GM15510 (cell line): ENCODE data around the gene RBBP8NL.
A peak's percentile ranks its signal among the peaks of the same experiment; 100 is the strongest.

Source experiments
- POLR2A ChIP-seq: IDR thresholded peaks from 3 replicates; pipeline ENCODE4 v1.6.1; 2011; ENCODE audit warnings: borderline replicate concordance; ENCODE audit not compliant: insufficient read length; ENCODE audit errors: extremely low read depth

The RBBP8NL gene

DNA sequence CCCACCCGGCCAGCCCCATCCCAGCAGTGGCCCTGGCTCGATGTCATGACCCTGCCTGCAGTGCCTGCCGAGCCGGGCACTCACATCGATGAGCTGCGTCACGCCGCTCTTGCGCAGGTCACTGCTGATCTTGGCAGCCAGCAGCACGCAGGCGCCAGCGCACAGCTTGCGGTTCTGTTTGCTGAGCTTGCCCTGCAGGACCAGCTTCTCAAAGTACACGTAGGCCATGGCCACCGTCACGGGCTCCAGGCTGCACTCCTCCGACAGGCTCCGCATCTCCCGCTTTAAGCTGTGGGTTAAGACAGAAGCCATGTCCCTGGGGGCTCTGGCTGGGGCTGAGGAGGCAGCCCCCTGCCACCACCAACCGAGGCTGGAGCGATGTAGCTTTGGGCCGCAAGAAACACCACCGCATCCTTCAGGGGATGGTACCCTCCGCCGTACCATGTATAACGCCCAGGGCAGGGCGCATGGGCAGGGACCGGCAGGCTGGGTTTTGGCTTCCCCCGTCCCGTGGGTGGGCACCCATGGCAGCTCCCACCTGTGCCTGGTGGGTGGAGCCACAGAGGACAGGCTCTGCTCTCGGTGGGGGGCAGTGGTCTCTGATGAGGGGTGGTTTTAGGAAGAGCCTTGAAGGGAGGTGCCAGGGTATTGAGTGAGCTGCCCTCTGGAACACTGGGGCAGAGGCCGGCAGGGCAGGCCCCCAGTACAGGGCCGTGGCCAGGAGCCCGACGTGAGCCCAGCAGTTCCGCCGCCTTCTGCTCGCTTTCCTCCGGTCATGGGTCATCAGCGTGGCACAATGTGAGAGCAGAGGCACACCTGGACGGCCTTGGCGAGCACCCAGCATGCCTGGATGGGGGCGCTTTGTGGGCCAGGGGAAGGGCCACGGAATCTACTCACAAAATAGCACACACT, 35.9 kb downstream of the RBBP8NL start:
- no peak for TF ChIP-seq POLR2A

DNA sequence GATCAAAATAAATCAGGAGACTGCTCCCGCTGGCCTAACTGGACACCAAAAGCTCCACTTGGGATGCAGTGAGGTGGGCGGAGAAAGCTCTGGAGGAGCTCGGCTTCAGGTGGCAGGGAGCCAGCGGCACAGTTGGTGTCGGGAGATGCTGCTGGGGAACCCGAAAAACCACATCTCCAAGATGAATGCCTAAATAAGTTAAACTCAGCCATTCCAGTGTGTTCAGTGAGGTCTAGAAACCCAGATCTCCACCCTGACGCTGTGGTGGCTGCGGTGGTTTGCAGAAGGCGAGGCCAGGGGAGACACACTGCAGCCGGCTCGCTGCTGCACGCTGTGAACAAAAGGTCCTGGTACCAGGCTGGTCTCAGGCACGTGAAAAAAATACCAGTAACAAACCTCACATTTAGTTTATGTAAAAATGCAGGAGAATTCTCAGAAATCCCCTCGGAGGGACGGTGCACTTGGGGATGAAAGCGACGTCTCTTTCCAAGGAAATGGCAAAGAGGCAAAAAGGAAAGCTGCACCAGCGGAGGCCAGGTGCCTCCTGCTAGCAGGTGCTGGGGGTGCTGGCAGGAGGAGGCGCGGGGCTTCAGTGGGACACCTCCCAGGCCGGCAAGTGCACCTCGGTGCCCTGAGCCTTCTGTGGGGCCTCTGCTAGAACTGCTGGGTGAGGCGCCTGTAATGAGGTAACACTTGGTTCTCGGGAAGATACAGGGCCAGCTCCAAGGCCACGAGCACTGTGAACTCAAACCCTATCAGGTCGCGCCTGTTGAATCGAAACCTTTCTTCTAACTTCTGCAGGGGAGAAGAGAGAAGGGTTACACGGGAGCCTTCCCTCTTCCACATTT, 36.8 kb downstream of the RBBP8NL start:
- peak; percentile 11 for TF ChIP-seq POLR2A

- no peak for TF ChIP-seq POLR2A
These were observed 37.7 kb downstream of the RBBP8NL start for GRCh38 chr20:62389601-62390087.

DNA sequence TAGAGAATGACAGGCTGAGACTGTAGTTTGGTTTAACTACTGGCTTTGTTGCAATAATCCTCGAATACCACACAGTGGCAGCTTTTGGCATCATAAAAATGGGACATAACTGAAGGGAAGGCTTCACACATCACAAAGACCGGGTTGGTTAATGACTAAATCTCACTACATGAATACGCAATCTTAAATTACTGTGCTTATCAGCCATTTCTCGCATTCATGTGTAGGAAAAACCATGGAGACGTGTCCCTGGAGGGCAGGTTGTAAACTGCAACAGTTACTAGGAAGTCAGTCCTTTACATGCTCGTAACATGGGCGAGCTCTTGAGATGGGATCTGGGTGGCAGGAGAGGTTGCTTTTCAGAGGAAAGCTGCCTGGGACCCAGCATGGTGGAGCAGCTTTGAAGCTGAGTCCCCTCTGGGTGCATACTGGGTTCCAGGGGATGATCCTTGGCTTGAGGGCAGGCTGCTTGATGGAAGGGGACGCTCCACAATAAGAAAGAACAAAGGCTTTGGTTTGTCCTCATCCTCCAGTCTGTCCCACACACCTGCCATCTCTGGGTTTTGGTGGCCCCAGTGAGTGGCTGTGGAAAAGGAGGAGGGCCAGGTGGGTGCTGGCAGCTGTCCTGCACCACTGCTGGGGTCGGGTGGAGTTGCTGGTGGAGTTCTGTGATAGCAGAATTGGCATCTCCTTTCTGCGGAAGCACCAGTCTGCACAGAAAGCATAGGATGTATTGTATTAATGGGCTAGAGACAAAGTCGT, 38.3 kb downstream of the RBBP8NL start:
- TF ChIP-seq POLR2A: no peak

DNA sequence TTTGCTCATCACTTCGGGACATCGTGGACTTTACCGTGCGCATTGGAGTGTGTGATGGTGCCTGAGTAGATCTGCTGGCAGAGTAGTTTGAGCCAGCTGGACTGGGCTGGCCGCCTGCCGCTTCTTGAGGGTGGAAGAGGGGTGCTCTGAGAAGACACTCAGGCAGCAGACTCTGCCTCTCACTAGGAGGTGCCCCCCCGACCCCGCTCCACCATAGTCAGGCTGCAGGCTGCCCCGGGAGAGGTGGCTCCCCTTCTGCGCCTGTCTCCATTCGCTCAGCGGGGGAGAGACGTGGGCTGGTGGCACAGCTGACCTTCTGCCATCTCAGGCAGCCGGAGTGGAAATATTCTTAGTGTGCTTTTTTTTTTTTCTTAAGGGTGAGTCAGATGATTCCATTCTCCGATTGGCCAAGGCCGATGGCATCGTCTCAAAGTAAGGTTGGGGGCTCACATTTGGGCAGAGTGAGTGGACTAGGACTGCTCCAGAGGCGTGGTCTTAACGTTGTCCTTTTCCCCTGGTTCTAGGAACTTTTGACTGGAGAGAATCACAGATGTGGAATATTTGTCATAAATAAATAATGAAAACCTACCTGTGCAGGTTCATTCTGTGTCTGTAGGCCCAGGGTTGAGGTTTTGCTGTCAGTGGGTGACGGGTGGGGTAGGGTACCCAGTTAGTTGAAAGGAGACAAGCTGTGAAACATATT, 39.3 kb downstream of the RBBP8NL start:
- TF ChIP-seq POLR2A: no peak

GRCh38 chr20:62387219-62387913, 40.0 kb downstream of the RBBP8NL start:
- TF ChIP-seq POLR2A: no peak

- peak; percentile 95 for TF ChIP-seq POLR2A
These were observed 40.7 kb downstream of the RBBP8NL start, which contains the start of gene RPS21 for GRCh38 chr20:62386383-62387218. TSS of gene RPS21 (plus strand) at chr20:62387103. CDS start at chr20:62387339, 236 bp downstream.

DNA sequence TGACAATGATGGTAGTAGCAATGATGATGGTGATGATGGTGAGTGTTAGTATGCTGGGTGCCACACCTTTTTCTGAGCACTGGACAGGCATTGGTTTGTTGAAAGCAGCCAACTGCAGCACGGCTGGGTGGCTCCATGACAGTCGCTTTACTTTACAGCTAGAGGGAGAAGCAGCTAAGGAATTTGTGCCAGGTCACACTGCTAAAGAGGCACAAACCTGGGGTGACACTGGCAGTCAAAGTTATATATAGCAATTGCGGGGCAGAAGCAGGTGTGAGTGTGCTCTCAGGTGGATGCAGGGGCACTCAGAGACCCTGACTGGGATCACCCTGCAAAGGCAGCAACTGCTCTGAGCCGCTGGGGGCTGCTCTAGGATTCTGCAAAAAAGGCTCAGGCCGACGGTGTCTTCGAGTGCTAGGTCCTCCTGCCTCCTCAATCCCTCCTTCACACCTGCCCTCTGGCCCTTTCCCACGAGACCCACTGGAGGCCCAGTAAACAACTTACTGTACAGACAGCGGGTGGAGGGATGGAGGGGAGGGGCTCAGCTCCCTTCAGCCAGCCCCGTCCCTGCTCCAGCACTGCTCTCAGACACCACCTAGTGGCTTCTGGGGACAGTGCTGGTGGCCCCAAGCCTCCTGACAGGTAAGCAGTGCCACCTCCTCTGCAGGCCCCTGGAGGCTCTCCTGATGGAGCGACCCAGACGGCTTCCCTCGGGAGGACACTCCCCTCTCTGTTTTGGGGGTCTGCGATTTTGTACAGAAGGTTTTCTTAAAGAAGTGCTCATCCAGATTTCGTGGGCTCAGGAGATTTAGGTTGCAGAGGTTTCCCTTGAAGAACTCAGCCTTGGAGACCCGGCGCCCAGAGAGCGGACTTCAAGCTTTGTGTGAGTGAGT, 44.8 kb downstream of the RBBP8NL start:
- no peak for TF ChIP-seq POLR2A

GRCh38 chr20:62381842-62382241, 45.5 kb downstream of the RBBP8NL start:
- TF ChIP-seq POLR2A: no peak

DNA sequence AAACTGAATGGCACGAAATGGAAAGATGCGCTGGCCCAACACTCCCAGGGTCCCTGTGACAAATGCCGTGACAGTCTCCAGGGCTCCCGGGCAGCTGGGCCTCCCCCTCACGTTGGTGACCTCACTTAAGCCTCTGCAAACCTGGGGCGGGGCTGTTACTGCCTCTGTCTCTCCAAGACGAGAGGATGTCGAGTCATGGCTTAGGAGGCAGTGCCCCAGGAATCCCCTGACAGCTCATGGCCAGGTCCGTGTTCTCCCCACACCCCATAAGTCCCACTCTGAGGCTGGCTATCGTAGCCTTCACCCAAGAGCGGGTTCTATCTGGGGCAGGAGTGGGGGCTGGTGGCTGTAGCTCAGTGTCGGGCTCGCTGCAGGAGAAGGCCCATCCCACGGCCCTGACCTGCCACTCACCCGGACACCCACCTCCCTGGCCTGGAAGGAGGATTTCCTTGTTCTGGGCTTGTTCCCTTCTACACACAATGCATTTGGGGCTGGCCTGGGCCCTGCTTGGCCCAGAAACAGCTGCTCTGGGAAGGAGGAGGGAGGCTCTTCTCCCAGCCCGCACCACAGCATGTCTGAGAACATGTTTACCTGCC, 46.0 kb downstream of the RBBP8NL start:
- no peak for TF ChIP-seq POLR2A

DNA sequence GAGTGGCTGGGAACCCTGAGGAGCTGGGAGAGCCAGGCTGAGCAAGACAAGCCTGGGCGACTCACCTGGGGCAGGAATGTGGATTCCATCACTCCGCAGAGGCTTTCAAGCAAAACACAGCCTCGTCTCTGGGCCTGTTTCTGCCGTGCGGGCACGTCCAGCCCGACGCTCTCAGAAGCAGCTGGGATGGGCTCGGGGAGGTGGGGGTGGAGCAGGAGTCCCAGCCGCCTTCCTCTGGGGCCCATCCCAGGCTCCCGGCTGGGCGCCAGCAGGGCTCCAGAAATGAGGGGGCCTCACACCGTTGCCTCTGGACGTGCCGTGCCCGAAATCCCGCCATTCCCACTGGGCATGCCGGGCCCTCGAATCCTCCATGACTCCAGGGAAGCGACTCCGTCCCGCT, 49.1 kb downstream of the RBBP8NL start:
- TF ChIP-seq POLR2A: no peak
